DMS153 (cell line): ENCODE data around the gene AQP2.

Experiments
- DNase-seq: peaks from one replicate; lab custom pipeline; 2025; lab: John Stamatoyannopoulos, UW

The AQP2 gene

GRCh38 chr12:49920241-49920914 lies 30.2 kb upstream of the AQP2 start:
- no peak for DNase-seq

GRCh38 chr12:49920915-49921286 lies 29.6 kb upstream of the AQP2 start:
- DNase-seq, result no peak

GRCh38 chr12:49921299-49921698 lies 29.2 kb upstream of the AQP2 start:
- DNase-seq, result no peak

GRCh38 chr12:49921936-49922335 lies 28.6 kb upstream of the AQP2 start:
- no peak for DNase-seq

GRCh38 chr12:49922349-49923034 lies 28.0 kb upstream of the AQP2 start:
- no peak for DNase-seq

- no peak for DNase-seq
These were observed 27.4 kb upstream of the AQP2 start for GRCh38 chr12:49923035-49923644.

GRCh38 chr12:49923880-49924556 lies 26.5 kb upstream of the AQP2 start:
- no peak for DNase-seq

- DNase-seq, result no peak
These were observed 25.8 kb upstream of the AQP2 start for GRCh38 chr12:49924628-49925246.

- DNase-seq, result no peak
These were observed 24.9 kb upstream of the AQP2 start for GRCh38 chr12:49925433-49926204.

- DNase-seq, result no peak
These were observed 22.1 kb upstream of the AQP2 start for GRCh38 chr12:49928471-49928870.

- no peak for DNase-seq
These were observed 21.0 kb upstream of the AQP2 start for GRCh38 chr12:49929581-49929980.

GRCh38 chr12:49930515-49931288 lies 19.8 kb upstream of the AQP2 start:
- no peak for DNase-seq

GRCh38 chr12:49932023-49932422 lies 18.5 kb upstream of the AQP2 start:
- no peak for DNase-seq

- DNase-seq, result no peak
These were observed 17.9 kb upstream of the AQP2 start for GRCh38 chr12:49932533-49933130.

- no peak for DNase-seq
These were observed 16.7 kb upstream of the AQP2 start for GRCh38 chr12:49933796-49934195.

GRCh38 chr12:49934505-49934904 lies 16.0 kb upstream of the AQP2 start:
- DNase-seq, result no peak

- DNase-seq, result no peak
These were observed 13.6 kb upstream of the AQP2 start for GRCh38 chr12:49936925-49937324.

GRCh38 chr12:49937639-49938300 lies 12.8 kb upstream of the AQP2 start:
- no peak for DNase-seq

GRCh38 chr12:49939307-49939706 lies 11.2 kb upstream of the AQP2 start:
- DNase-seq, result no peak

GRCh38 chr12:49939707-49940106 lies 10.8 kb upstream of the AQP2 start:
- DNase-seq, result no peak
